HG03039 (cell line): ENCODE data around the gene DHRS3.
"Not testable (repeated sequence)": the region's sequence is repeated elsewhere in the genome, so short reads cannot be mapped to it uniquely, and the experiment has no call there.

Experiments
- ATAC-seq: cut with Tn5 transposase; IDR thresholded peaks from one replicate; pipeline ENCODE4 v1.9.1; 2021; ENCODE audit warnings: mild to moderate bottlenecking, moderate library complexity; ENCODE audit not compliant: unreplicated experiment

The DHRS3 gene

GRCh38 chr1:12542616-12543592 lies 75.1 kb downstream of the DHRS3 start:
- no peak for ATAC-seq

- ATAC-seq = no peak
These were observed 75.9 kb downstream of the DHRS3 start for GRCh38 chr1:12542138-12542465.

GRCh38 chr1:12541274-12542137 lies 76.5 kb downstream of the DHRS3 start:
- no peak for ATAC-seq

DNA sequence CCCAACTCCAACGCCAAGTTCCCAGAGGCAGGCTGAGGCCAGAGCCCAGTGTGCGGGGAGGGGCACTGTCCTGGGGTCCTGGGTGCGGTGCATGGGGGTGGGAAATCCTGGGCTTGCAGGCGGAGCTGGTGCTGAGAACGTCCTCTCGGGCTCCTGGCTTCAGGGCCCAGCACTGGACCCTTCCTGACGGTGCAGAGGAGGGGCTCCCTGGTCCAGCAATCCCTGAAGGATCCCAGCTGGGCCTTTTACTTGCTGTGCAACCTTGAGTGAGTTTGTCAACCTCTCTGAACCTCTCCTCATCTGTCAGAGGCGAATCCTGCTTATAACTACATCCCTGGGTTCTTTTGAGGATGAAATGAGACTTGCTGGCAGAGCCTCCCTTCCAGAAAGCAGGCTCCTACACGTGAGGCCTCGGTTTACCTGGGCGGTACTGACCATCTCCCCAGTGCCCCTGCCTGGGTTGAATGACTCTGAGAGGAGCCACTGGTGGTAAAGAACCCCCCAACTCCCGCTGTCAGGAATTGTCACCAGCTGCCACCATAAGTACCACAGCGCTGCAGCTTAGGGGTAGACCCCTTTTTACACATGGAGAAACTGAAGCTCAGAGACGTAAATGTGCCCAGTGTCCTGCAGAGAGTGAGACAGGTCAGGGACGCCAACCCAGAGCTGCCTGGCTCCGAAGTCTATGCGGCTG lies 77.3 kb downstream of the DHRS3 start:
- ATAC-seq = no peak

DNA sequence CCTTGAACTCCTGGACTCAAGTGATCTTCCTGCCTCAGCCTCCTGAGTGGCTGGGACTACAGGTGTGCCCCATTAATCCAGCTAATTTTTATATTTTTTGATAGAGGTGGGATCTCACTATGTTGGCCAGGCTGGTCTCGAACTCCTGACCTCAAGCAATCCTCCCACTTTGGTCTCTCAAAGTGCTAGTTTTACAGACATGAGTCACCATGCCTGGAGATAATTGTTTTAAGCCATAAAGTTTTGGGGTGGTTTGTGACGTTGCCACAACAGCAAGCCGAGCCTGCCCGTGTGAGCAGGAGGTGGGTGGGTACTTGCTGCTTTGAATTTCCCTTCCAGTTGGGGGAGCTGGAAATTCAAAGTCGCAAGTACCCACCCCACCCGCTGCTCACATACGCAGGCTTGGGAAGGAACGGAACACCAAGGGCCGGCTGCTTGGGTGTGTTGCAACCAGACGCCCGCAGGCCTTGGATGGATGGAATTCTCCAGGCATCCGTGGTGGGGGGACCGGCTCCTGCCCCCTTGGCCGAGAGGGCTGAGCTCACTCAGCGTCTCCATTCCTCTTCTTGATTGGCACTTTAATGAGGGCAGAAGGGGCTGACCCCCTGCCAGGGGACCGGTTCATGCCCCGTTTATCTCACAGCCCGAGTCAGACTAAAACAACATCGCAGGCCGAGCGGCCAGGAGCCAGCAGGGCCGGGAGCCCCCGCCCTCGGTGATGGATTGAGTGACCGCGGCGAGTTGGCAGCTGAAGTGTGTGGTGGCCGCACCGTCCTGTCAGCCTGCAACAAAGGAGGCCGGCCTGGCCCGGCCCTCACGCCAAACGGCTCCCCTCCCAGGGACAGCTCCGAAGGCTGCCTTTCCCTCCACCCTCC lies 78.1 kb downstream of the DHRS3 start:
- ATAC-seq = no peak

GRCh38 chr1:12539320-12539704 lies 78.7 kb downstream of the DHRS3 start:
- ATAC-seq = no peak

DNA sequence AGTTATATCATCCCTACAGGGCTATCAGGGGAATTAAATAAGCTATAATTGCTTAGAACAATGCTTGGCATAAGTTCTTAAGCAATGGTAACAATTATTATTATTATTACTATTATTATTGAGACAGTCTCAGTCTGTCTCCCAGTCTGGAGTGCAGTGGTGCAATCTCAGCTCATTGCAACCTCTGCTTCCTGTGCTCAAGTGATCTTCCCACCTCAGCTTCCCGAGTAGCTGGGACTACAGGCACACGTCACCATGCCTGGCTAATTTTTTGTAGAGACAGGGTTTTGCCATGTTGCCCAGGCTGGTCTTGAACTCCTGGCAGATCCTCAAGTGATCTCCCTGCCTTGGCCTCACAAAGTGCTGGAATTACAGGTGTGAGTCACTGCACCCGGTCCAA lies 79.5 kb downstream of the DHRS3 start:
- not testable (repeated sequence) for ATAC-seq

DNA sequence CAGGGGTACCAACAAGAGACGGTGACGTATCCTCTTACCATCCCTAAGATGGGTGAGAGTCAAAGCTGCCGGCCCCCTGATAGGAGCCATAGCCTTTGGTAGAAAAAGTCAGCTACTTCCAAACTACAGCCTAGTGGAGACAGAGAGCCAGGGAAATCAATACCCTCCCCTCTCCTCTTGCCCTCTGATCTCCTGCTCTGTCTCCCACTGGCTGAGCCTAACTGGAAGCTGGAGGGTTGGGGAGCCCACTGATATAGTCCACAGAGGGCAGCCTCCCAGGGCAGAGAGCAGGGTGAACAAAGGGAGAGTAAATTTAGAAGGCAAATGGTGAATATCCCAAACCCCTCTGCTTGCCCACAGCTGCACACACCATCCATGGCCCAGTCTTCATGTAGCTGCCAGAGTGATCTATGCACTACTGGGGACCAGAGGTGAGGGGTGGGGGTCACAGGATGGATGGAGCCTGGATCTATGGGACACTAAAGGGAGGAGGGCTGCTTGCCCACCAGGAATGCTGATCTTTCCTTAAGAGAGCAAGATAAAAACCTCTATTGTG lies 80.0 kb downstream of the DHRS3 start:
- ATAC-seq = no peak

- ATAC-seq = no peak
These were observed 80.7 kb downstream of the DHRS3 start for GRCh38 chr1:12537294-12537693.

DNA sequence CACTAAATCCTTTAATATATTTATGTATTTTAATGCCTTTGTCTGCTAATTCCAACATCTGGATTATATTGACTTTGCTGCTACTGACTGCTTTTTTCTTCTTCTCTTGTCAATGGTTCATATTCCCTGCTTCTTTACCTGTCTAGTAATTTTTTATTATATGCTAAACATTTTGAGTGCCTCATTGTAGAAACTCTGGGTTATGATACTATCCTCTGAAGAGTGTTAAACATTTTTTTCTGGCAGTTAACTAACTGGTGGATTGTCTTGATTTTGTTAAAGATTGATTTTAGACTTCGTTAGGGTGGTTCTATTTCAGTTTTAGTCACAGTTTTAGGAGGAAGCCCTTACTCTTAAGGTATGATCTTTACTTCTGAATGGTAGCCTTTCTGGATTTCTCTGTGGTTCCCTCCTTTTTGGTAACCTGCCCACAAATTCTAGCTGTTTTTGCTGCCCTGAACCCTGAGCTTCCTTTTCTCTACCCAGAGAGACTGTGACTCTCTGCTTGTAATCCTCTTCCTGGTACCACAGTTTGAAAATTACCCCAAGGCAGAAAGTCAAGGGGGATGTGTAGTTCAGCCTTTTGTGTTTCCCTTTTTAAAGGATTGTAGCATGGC lies 81.9 kb downstream of the DHRS3 start:
- no peak for ATAC-seq

GRCh38 chr1:12532405-12533315 lies 85.3 kb downstream of the DHRS3 start:
- no peak for ATAC-seq

DNA sequence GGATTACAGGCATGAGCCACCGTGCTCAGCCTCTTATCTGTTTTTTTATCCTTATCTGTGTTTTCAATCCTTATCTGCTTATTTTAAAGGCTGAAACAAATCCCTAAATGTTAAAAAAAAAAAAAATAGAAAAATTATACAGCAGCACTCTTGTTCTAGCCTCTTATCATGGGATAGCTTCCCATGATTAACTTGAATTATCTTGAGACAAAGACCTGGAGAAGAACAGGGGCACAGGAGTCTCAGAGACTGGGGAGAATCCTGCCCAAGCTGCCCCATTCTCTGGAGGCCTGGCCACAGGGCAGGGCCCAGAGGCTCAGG lies 86.9 kb downstream of the DHRS3 start:
- ATAC-seq = no peak

- no peak for ATAC-seq
These were observed 87.4 kb downstream of the DHRS3 start for GRCh38 chr1:12530462-12531178.

DNA sequence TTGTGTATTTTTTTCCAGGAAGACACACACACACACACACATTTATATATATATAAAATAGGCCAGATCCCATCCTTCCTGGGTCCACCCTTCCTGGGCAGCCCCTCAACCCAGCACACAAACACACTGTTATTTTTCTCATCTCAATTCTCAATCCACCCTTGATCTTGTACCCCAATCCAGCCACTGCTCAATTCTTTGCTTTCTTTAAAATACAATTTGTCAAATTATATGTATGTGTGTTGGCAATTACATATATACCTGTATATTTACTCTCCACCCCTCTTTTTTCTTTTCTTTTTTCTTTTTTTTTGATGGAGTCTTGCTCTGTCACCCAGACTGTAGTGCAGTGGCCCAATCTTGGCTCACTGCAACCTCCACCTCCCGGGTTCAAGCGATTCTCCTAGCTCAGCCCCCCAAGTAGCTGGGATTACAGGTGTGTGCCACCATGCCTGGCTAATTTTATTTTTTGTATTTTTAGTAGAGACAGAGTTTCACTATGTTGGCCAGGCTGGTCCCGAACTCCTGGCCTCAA lies 88.3 kb downstream of the DHRS3 start:
- ATAC-seq = no peak

GRCh38 chr1:12528021-12528852 lies 89.8 kb downstream of the DHRS3 start:
- no peak for ATAC-seq

GRCh38 chr1:12527564-12527963 lies 90.4 kb downstream of the DHRS3 start:
- no peak for ATAC-seq
